ENCODE results near the gene DDA1. TPM values are rescaled to one million over a fixed set of nuclear protein-coding genes. Genes with fewer than 3 reads are reported as not detected.
A peak's percentile ranks its signal among the peaks of the same experiment; 100 is the strongest.

DDA1 gene
- total and polyA plus RNA-seq, 8 donors = 2.2 to 63.7 (median 39.4) TPM

DNA sequence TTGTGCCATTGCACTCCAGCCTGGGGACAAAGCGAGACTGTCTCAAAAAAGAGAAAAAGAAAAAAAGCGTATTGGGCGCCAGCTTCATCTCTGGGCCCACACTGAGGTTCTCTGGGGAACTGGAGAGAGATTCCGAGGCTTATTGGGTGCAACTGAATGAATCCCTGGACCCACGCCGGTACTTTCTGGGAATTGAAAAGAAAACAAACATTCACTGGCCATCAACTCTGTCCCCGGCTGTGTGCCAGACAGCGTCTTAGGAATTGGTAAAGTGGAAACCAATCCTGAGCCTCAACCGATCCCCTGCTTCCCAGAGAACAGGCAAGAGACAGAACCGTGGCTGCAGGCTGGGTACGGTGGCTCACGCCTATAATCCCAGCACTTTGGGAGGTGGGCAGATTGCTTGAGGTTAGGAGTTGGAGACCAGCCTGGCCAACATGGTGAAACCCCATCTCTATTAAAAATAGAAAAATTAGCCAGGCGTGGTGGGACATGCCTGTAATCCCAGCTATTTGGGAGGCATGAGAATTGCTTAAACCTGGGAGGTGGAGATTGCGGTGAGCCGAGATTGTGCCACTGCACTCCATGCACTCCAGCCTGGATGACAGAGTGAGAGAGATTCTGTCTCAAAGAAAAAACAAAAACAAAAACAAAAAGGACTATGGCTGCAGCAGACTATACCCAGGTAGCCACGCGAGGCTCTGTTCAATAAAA lies 16.7 kb downstream of the DDA1 start:
- peak in 1 of 2 donors; percentile 40 for DNase-seq
- H3K4me3 ChIP-seq = no peak overlapping the region
- intact Hi-C loops (cut with DNase I; ENCODE audit: low total_unique reads) = no loop called here
- peaks cover 0 to 30% (median 11%) of the 10 kb centered on the region in 3 donors for H3K27me3 ChIP-seq
- peaks cover 13 to 37% (median 34%) of the 10 kb centered on the region in 4 donors for H3K36me3 ChIP-seq
- peaks cover 15 to 37% (median 33%) of the 10 kb centered on the region in 4 donors for H3K4me1 ChIP-seq
- H3K9me3 ChIP-seq = no peaks in the 10 kb centered on the region
- WGBS, 5 donors = 72 to 81% (median 78%) methylated on average over 17 of the region's 17 CpGs
- no peak overlapping the region for H3K27ac ChIP-seq
- TF ChIP-seq POLR2A (IDR thresholded peaks at IDR 0.05) (no peak), POLR2AphosphoS5 (IDR thresholded peaks at IDR 0.05) (no peak), EP300 (IDR thresholded peaks at IDR 0.05) (no peak)
- TF ChIP-seq, protein P1, sequence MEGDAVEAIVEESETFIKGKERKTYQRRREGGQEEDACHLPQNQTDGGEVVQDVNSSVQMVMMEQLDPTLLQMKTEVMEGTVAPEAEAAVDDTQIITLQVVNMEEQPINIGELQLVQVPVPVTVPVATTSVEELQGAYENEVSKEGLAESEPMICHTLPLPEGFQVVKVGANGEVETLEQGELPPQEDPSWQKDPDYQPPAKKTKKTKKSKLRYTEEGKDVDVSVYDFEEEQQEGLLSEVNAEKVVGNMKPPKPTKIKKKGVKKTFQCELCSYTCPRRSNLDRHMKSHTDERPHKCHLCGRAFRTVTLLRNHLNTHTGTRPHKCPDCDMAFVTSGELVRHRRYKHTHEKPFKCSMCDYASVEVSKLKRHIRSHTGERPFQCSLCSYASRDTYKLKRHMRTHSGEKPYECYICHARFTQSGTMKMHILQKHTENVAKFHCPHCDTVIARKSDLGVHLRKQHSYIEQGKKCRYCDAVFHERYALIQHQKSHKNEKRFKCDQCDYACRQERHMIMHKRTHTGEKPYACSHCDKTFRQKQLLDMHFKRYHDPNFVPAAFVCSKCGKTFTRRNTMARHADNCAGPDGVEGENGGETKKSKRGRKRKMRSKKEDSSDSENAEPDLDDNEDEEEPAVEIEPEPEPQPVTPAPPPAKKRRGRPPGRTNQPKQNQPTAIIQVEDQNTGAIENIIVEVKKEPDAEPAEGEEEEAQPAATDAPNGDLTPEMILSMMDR (IDR thresholded peaks at IDR 0.05) = no peak

DNA sequence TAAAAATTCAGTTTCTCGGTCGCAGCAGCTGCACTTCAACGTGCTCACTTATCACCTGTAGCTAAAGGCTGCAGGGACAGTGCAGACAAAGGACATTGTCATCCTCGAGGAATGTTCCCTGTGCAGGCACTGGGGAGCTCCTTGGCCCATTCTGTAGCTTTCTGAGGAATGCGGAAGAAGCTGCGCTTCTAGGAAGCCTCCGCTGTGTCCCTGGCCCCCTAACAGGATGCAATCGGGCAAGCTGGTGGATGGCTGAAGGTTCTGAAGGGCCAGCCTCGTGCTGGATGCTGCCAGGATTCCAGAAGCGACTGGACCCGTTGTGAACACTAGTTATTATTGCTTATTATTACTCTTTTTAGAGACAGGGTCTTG lies 17.2 kb downstream of the DDA1 start:
- 71 to 85% (median 83%) methylated on average over 11 of the region's 11 CpGs for WGBS, 5 donors
- H3K4me1 ChIP-seq = peaks cover 15 to 37% (median 33%) of the 10 kb centered on the region in 4 donors
- peaks cover 9 to 33% (median 29%) of the 10 kb centered on the region in 4 donors for H3K36me3 ChIP-seq
- no peak overlapping the region for H3K4me3 ChIP-seq
- no peak for DNase-seq
- intact Hi-C loops (cut with DNase I; ENCODE audit: low total_unique reads) = no loop called here
- H3K9me3 ChIP-seq = no peaks in the 10 kb centered on the region
- H3K27me3 ChIP-seq = peaks cover 0 to 35% (median 11%) of the 10 kb centered on the region in 3 donors
- H3K27ac ChIP-seq = no peak overlapping the region
- TF ChIP-seq POLR2AphosphoS5 (IDR thresholded peaks at IDR 0.05) (no peak), EP300 (IDR thresholded peaks at IDR 0.05) (no peak), POLR2A (IDR thresholded peaks at IDR 0.05) (no peak)
- TF ChIP-seq, protein P1 (IDR thresholded peaks at IDR 0.05) = no peak

DNA sequence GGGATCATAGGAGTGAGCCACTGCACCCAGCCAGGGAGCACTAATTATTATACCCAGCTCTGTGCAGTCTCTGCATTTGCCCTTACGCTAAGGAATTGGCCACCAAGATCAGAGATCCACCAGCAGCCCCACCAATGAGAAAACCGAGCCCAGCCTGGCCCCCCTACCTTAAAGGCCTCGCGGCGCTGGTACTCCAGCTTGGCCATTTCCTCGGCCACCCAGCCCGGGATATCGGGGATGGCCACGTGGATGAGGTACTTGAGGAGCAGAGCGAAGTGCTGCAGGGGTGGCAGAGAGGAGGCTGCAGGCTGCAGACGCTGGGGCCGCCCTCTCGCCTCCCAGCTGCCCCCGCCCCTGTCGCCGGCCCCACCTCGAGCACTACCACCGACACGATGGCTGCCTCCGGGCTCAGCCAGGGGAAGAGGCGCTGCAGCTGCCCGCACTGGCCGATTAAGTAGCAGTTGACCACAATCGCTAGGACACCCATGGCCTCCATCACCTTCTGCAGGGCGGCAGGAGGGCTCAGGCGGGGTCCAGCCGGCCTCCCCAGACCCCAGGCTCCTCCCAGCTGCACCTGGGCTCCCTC lies 17.8 kb downstream of the DDA1 start:
- H3K4me3 ChIP-seq = no peak overlapping the region
- no peaks in the 10 kb centered on the region for H3K9me3 ChIP-seq
- peaks cover 15 to 37% (median 33%) of the 10 kb centered on the region in 4 donors for H3K4me1 ChIP-seq
- H3K27me3 ChIP-seq = peaks cover 0 to 36% (median 11%) of the 10 kb centered on the region in 3 donors
- DNase-seq = no peak
- TF ChIP-seq, protein P1 (IDR thresholded peaks at IDR 0.05) = no peak
- TF ChIP-seq POLR2A (IDR thresholded peaks at IDR 0.05) (no peak), EP300 (IDR thresholded peaks at IDR 0.05) (no peak), POLR2AphosphoS5 (IDR thresholded peaks at IDR 0.05) (no peak)
- intact Hi-C loops (cut with DNase I; ENCODE audit: low total_unique reads) = no loop called here
- H3K27ac ChIP-seq = no peak overlapping the region
- WGBS, 5 donors = 86 to 95% (median 92%) methylated on average over 17 to 27 of the region's 27 CpGs
- H3K36me3 ChIP-seq = peaks cover 3 to 28% (median 23%) of the 10 kb centered on the region in 4 donors

DNA sequence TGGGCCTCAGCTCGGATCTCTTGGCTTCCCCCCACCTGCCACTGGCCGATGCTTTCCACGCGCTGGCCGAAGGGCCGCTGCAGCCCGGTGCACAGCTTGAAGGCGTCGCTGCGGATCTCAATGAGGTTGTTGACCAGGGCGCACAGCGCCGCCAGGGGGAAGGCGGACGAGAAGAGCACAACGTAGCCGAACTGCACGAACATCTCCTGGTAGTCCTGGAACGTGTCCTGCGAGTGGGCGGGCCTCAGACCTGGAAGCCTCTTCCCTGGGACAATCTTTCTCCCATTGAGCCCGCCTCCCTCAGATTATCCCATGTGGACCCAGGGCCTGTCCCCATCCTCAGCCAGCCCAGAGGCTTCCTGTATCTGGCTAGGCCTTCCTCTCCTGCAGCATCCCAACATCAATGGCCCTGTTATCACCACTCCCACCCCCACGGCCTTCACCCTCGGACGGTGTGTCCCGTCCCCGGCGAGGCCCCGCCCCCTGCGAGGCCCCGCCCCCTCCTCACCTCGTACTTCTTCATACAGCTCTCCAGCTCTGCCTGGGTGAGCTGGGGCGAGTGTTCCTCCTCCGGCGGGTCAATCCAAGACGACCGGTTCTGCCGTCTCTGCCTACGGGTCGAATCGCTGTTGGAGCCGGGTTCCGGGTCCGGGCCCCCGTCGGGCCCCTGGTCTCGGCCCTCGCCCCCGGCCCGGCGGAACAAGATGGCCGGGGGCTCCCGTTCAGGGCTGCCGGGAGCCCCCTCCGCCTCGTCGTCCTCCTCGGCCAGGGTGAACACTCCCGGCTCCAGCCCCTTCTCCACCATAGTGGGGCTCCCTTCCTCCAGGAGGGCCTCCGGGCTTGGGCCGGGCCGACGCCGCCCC lies 18.5 kb downstream of the DDA1 start:
- Histone ChIP-seq H3K27ac (peak overlapping the region; percentile 20 to 62 (median 36)), H3K27me3 (peaks cover 0 to 36% (median 11%) of the 10 kb centered on the region in 3 donors), H3K4me1 (peaks cover 15 to 40% (median 31%) of the 10 kb centered on the region in 4 donors), H3K4me3 (peak overlapping the region; percentile 43 to 50 (median 49)), H3K9me3 (no peaks in the 10 kb centered on the region), H3K36me3 (peaks cover 0 to 21% (median 18%) of the 10 kb centered on the region in 4 donors)
- peak; percentile 65 to 87 for DNase-seq
- 17 to 49% (median 32%) methylated on average over 37 to 64 of the region's 64 CpGs for WGBS, 5 donors
- intact Hi-C loops (cut with DNase I; ENCODE audit: low total_unique reads) = no loop called here
- TF ChIP-seq, protein P1 (IDR thresholded peaks at IDR 0.05) = peak in 2 of 7 experiments; percentile 23 to 32
- TF ChIP-seq POLR2AphosphoS5 (IDR thresholded peaks at IDR 0.05) (no peak), POLR2A (IDR thresholded peaks at IDR 0.05) (no peak)
